ENCODE measurements around the gene ZNF483.
"Not testable (repeated sequence)": the region's sequence is repeated elsewhere in the genome, so short reads cannot be mapped to it uniquely, and the experiment has no call there.

The ZNF483 gene

DNA sequence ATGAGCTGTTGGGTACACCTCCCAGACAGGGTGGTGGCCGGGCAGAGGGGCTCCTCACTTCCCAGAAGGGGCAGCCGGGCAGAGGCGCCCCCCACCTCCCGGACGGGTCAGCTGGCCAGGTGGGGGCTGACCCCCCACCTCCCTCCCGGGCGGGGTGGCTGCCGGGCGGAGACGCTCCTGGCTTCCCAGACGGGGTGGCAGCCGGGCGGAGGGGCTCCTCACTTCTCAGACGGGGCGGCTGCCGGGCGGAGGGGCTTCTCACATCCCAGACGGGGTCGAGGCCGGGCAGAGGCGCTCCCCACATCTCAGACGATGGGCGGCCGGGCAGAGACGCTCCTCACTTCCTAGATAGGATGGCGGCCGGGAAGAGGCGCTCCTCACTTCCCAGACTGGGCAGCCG is 92.4 kb downstream of the ZNF483 start:
- not testable (repeated sequence) for H3K4me1 ChIP-seq (ENCODE audit: control insufficient read depth, insufficient read depth, low read length); H3K4me3 ChIP-seq (ENCODE audit: low read length); H3K9me3 ChIP-seq (ENCODE audit: control insufficient read depth, low read length); DNase-seq (ENCODE audit: low read depth); H3K9ac ChIP-seq (ENCODE audit: low read length); H3K27me3 ChIP-seq (replicated peaks; ENCODE audit: control insufficient read depth, insufficient read depth, low read length); H3K36me3 ChIP-seq (ENCODE audit: control insufficient read depth, insufficient read depth, low read length, severe bottlenecking)

DNA sequence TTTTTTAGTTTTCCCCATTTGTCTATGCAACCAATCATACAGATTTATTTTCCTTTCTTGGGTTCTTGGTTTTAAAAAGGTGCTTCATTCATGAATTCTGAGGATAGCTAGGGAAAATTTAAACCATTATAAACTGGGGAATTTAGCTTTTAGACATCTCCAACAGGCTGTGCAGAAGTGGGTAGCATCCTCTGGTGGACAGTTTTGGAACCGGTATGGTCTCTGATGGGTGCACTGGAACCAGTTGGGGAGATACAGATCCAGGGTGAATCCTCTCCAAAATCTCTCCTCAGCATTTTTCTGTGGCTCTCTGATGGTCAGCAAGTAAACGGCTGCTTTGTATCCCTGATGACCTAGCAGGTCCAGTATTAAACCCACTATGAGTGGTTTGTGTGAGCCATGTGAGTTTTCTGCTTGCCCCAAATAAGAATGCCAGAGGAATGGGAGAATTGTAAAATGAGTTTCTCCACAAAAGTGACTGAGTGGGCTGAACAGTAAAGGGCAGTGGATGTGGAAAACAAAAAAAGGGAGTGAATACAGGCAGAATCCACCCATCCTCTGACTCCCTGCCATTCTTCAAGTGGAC is 97.0 kb downstream of the ZNF483 start:
- Histone ChIP-seq H3K36me3 (ENCODE audit: control insufficient read depth, insufficient read depth, low read length, severe bottlenecking) (no peaks in the 10 kb centered on the region), H3K9me3 (ENCODE audit: control insufficient read depth, low read length) (no peaks in the 10 kb centered on the region), H3K27me3 (replicated peaks; ENCODE audit: control insufficient read depth, insufficient read depth, low read length) (no peaks in the 10 kb centered on the region), H3K4me3 (ENCODE audit: low read length) (no peak overlapping the region), H3K4me1 (ENCODE audit: control insufficient read depth, insufficient read depth, low read length) (peaks cover 23% of the 10 kb centered on the region), H3K9ac (ENCODE audit: low read length) (peak overlapping the region; percentile 61)
- DNase-seq (ENCODE audit: low read depth), result peak; percentile 63

DNA sequence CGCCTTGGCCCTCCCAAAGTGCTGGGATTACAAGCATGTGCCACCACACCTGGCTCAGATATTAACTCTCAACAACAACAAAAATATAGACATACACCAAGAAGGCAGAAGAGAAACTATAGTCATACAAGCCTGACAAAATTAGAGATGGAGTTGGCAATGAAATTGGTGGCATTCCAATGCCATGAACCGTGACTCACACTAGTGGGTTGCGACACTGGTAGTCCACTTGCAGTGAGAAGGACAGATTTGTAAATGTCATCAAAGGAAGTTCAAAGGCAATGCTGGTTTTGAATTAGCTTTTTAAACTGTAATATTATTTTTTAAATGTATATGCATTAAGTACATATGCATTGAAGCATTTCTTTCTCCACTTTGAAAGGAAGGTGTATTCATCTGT is 97.6 kb downstream of the ZNF483 start:
- no peaks in the 10 kb centered on the region for H3K9me3 ChIP-seq (ENCODE audit: control insufficient read depth, low read length)
- peaks cover 25% of the 10 kb centered on the region for H3K4me1 ChIP-seq (ENCODE audit: control insufficient read depth, insufficient read depth, low read length)
- no peaks in the 10 kb centered on the region for H3K27me3 ChIP-seq (replicated peaks; ENCODE audit: control insufficient read depth, insufficient read depth, low read length)
- peak; percentile 84 for DNase-seq (ENCODE audit: low read depth)
- H3K4me3 ChIP-seq (ENCODE audit: low read length), result no peak overlapping the region
- peak overlapping the region; percentile 61 for H3K9ac ChIP-seq (ENCODE audit: low read length)
- H3K36me3 ChIP-seq (ENCODE audit: control insufficient read depth, insufficient read depth, low read length, severe bottlenecking), result no peaks in the 10 kb centered on the region
